IPS-NIHi11 (cell line): Measurements from ENCODE around the gene HAP1.
"Not testable (repeated sequence)": the region's sequence is repeated elsewhere in the genome, so short reads cannot be mapped to it uniquely, and the experiment has no call there.

Source experiments
- DNase-seq: peaks from one replicate; pipeline ENCODE4 v3.0.0; 2012; ENCODE audit warnings: mixed read lengths, low spot score

The HAP1 gene

DNA sequence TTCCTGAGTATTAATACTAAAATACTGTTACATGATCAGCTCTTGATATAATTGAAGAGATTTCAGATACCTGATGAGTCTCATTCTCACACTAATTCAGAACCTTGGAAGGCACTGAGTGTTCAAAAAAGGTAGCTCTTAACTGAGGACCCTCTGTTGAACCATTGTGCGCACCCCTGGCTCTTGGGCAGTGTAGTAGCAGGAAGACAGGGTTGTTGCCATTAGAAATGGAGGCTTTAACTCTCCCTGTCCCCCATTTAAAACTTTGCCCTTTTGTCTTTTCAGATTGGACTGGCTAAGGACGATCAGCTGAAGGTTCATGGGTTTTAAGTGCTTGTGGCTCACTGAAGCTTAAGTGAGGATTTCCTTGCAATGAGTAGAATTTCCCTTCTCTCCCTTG lies 43.9 kb downstream of the HAP1 start:
- DNase-seq, result no peak

DNA sequence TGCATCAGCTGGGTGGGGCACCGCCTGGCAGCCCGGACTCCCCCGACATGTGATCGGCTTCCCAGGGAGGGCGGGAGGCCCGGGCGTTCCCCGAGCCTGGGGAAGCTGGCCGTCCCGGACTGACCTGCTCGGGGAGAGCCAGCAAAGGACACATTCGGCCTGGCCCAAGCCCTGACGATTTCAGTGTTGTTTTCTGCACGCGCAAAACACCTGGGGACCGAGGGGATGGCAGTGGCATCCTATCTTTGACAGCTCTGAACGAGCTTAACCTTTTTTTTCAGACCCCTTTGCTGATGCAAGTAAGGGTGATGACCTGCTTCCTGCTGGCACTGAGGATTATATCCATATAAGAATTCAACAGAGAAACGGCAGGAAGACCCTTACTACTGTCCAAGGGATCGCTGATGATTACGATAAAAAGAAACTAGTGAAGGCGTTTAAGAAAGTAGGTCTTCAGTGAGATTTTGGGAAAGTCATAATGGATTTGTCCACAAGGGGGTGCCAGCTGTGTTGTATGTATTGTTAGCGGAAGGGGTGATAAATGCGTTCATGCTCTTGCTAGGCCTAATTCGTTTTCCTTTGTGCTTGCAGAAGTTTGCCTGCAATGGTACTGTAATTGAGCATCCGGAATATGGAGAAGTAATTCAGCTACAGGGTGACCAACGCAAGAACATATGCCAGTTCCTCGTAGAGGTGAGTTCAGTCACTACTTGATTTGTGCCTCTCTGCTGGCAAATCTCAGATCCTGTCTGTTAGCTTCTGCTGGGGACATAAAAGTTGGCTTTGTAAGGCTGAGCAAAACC lies 44.7 kb downstream of the HAP1 start:
- DNase-seq, result no peak

DNA sequence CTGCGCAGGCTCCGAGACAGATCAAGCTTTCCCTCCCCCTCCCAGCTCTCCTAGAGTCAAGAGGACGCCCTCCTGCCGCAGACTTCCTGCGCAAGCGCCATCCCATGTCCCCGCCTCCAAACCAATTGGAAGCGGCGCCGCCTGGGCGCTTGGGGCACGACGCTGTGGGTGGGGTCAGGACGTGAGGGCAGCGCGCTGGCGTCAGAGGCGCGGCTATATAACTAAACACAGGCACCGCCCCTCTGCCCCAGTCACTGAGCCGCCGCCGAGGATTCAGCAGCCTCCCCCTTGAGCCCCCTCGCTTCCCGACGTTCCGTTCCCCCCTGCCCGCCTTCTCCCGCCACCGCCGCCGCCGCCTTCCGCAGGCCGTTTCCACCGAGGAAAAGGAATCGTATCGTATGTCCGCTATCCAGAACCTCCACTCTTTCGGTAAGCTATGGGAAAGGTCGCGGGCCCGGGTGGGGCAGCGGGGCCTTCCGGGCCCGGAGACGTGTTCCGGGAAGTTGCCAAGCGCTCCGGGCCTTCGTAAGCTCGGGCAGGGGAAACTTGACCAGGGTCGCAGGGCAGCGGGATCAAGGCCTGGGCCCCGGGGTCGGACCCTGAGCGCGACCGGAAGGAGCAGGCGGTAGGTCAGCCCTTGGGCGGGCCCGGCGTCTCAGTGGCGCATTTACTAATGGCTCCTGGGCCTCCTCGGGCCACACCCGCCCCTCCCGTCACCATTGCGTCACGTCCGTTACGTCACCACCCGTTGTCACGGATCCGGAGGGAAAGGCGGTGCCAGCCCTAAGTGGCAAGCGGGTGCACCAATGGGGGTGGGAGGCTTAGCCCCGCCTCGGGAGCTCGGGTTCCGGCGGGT lies 45.6 kb downstream of the HAP1 start, which contains the start of gene EIF1:
Gene EIF1 (plus strand): TSS at position 245 of the 856 bp plus-strand sequence. CDS start 154 bp downstream, at position 399.
- DNase-seq, result peak; percentile 94

DNA sequence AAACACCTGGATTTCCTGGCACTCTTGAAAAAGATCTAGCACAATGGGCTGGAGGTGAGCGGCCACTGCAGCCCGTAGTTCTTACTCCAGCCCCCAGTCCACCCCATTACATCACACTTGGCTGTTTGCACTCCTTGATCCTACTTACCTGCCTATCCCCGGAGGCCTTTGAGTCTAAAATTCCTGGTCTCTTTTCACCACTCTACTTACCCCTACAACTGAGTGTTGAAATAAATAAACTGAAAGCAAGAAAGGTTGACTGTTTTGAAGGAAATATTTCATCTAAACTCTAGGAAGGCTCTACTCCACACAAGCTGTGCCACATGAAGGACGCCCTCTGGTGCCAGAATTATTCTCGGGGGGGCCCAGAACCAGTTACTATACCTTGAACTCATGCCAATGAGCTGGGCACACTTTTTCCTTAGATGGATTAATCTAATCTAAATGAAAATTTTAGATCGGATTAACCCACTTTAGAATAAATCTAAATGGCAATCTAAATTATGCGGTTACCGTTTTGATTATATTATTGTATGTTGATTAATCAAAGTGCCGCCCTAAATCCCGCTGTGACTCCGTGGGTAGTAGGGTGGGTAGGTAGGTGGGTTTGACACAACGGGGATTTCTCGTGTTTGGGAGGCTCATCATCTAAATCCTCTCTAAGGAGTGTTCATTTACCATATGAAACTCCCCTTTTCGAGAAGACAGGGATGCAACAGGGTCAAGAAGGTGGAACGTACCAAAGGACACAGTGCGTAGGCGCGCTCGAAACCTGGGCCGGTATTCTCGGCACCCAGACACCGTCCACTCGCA lies 46.4 kb downstream of the HAP1 start:
- DNase-seq, result no peak

DNA sequence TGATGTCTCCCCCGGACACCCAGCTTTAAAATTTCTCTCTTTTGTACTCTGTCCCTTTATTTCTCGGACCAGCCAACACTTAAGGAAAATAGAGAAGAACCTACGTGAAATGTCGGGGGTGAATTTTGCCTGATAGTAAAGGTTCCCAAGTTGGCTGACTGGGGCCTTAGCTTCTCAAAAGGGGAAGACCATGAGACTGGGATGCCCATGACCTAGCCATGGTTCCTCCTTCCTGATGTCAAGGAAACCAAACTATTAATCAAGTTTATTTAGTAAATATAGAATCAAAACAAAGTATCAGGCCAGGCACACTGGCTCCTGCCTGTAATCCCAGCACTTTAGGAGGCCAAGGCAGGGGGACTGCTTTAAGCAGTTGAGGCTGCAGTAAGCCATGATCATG lies 48.2 kb downstream of the HAP1 start:
- no peak for DNase-seq

GRCh38 chr17:41685753-41686152 lies 48.7 kb downstream of the HAP1 start:
- DNase-seq, result not testable (repeated sequence)

DNA sequence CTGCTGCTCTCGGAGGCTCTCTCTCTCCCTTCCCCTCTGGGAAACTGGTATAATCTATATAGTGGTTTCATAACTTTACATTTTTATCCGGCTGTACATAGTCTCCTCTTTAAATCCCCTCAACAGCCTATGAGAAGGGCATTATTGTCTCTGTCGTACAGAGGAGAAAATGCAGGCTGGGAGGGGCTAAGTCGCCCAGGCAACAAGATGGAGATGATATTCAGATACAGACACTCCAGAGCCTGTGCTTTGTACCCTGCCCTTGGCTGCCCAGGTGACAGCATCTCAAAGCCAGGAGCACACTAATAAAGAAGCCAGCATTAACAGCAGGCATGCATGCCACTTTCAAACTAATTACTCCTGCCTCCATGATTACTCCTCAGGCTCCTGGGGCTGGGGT lies 50.4 kb downstream of the HAP1 start:
- DNase-seq, result no peak

DNA sequence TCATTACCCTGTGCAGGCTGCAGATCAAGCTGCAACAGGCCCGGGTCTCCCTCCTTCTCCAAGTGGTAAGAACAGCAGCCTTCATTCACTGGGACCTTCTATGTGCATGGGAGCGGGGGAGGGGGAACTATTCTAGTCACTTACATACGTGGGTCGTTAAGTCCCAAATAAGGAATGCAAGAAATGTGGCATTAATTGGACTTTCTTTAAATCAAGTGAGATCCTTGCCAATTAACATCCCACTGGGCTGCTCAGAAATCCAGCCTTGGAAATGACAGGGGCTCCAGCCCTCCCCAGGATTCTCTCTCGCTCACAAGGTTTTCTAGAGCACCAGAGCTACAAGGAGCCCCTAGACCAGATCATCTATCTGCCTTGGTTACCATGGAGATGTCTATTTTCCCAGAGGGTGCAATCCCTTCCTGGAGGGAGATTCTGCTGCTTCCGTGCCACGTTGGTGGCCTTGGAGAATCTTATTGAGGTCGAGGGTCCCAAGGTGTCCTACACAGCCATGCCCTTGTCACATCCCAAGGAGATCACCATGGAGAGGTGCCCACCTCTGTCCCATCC lies 50.9 kb downstream of the HAP1 start:
- no peak for DNase-seq

GRCh38 chr17:41682631-41683030 lies 51.8 kb downstream of the HAP1 start:
- no peak for DNase-seq

DNA sequence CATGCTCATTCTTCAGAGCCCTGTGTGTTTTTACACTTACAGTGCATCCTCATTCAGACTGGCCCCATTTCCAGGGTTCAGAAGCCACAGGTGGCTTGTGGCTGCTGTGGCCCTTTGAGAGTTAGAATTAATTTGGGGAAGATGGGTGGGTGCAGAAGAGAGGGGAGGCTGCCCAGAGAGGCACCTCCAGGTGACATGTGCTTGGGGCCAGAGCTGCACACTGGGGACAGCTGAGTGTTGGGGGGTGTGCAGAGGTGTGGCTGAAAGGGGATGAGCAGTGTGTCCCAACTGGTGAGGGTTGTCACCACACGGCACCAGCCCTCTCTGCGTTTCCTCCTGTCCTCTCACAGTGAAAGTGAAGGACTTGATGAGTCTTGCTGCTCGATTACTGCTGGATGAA lies 52.7 kb downstream of the HAP1 start:
- DNase-seq, result no peak

DNA sequence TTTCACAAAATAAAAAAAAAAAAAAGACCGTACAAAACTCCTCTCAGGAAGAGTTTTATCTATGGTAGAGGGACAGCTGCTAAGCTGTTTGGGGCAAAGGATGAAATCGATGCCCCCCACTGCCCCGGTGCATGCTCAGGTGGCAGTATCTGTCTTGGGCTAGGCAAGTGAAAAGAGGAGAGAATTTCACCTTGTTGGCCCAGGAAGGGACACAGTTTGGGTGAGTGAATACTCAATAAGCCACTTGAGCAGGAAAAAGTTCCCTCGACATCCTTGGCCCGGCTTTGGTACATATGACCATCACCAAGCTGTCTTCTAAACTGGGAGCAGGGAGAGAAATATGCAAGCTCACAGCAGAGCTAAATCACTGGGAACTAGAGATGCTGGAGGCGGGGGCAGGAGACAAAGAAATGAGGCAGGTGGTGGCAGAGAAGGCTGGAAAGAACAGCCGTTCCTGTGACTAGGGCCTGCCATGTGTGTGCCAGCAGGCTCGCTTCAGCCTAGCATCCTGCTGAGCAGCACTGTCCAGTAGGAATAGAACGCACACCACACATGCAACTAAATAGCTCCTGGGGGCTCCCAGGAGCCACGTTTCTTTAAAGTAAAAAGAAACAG lies 53.9 kb downstream of the HAP1 start:
- no peak for DNase-seq

DNA sequence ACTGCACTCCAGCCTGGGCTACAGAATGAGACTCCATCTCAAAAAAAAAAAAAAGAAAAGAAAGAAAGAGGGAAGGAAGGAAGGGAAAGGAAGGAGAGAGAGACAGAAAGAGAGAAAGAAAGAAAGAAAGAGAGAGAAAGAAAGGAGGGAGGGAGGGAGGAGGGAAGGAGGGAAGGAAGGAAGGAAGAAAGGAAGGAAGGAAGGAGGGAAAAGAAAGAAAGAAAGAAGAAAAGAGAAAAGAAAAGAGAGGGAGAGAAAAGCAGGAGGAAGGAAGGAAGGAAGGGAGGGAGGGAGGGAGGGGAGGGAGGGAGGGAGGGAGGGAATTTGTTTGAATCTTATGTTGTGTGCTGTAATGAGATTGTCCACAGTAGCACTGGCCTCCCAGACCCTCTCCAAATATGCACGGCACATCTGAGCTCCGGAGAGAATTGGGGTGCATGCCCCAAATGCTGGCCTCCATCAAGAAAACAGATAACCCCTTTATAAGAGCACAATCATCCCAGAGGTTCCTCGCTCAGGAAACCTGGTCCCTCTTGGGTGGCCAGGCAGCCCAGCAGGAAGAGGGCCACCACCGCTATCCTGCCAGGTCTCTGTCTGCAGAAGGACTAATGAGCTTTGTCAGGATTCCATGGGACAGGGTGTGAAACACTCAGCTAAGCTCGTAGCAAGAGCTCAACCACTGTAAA lies 54.6 kb downstream of the HAP1 start:
- no peak for DNase-seq

DNA sequence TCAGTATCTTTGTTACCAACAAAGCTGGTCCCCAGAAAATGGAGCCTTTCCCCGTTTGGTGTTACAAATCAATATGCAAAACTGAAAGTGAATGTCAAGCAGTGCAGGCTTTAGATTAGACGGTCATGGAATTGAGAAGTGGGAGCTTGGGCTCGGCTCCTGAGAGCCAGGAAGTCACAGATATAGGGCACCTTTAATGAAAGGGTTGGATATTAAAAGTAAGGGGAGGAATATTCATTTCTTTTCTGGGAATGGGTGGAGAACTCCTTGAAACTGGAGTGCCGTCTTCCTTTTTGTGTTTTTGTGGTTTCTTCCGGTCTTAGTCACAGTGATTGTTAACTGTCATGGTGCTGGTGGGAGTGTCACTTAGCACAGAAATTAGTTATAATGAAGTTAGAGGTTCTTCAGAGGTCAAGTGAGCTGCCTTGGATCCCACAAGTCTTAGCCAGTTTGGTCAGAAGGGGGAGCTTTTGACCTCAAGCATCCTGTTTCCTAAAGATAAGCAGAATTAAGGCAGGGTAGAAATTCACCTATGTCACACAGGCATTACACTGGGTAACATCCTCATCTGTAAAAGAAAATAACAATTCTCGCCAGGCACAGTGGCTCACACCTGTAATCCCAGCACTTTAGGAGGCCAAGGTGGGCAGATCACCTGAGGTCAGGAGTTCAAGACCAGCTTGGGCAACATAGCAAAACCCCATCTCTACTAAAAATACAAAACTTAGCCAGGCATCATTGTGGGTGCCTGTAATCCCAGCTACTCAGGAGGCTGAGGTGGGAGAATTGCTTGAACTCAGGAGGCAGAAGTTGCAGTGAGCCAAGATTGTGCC lies 55.3 kb downstream of the HAP1 start:
- no peak for DNase-seq

GRCh38 chr17:41678411-41678906 lies 56.0 kb downstream of the HAP1 start:
- DNase-seq, result no peak

DNA sequence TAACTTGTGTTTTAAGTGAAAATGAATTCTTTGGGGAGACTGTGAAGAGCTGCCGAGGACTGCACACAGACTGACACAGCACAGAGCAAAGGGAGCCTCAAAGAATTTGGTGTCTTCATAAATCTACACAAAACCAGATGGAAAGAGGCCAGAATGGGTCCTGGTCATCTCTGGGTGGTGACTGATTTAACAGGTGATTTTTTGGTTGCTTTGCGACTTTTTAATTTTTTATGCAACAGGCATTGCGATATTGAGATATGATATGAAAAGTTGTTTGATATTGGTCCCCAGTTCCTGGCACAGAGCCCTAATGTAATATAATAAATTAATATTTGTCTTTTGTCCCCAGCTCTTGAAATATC lies 58.4 kb downstream of the HAP1 start:
- no peak for DNase-seq

- DNase-seq, result not testable (repeated sequence)
Measured at GRCh38 chr17:41675157-41676057, 59.0 kb downstream of the HAP1 start.
